OCI-LY7 (cell line): ENCODE measurements around the gene ZBTB5.

Source experiments
- CTCF ChIP-seq: fragments of 200-600 bp; sonication (generic); conservative IDR thresholded peaks from 2 replicates; pipeline ENCODE4 v1.5.1; 2014; ENCODE audit warnings: mild to moderate bottlenecking, antibody characterized with exemption, low read length, moderate library complexity, mixed read lengths
- EZH2phosphoT487 ChIP-seq: fragments of 200-600 bp; sonication (generic); IDR thresholded peaks from 2 replicates; pipeline ENCODE4 v1.6.1; 2018; ENCODE audit warnings: low read depth, borderline replicate concordance, mild to moderate bottlenecking, mixed run types, antibody characterized with exemption, low read length, moderate library complexity, mixed read lengths

GRCh38 chr9:37438359-37438758 is 26.9 kb downstream of the ZBTB5 start:
- no peak for TF ChIP-seq CTCF
- no peak for TF ChIP-seq EZH2phosphoT487
